ENCODE results near the gene SIDT1.

GRCh38 chr3:113571360-113571759 is 39.0 kb downstream of the SIDT1 start:
- TF ChIP-seq, protein P1, sequence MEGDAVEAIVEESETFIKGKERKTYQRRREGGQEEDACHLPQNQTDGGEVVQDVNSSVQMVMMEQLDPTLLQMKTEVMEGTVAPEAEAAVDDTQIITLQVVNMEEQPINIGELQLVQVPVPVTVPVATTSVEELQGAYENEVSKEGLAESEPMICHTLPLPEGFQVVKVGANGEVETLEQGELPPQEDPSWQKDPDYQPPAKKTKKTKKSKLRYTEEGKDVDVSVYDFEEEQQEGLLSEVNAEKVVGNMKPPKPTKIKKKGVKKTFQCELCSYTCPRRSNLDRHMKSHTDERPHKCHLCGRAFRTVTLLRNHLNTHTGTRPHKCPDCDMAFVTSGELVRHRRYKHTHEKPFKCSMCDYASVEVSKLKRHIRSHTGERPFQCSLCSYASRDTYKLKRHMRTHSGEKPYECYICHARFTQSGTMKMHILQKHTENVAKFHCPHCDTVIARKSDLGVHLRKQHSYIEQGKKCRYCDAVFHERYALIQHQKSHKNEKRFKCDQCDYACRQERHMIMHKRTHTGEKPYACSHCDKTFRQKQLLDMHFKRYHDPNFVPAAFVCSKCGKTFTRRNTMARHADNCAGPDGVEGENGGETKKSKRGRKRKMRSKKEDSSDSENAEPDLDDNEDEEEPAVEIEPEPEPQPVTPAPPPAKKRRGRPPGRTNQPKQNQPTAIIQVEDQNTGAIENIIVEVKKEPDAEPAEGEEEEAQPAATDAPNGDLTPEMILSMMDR (IDR thresholded peaks at IDR 0.05), result no peak
- no peak for TF ChIP-seq POLR2A (IDR thresholded peaks at IDR 0.05)

All from right lobe of liver (tissue), 4 donors.